Sigmoid colon (tissue), 7 donors: ENCODE results near the gene HPCAL1. TPM values are rescaled to one million over a fixed set of nuclear protein-coding genes. Genes with fewer than 3 reads are reported as not detected.

Experiments
- DNase-seq: peaks from one replicate; pipeline ENCODE4 v3.0.0-alpha.2; 2019
- H3K27ac ChIP-seq, 4 donors: fragments of 200-600 bp; sonication (generic); one replicate each; pipeline ENCODE4 v1.5.1; 2016 to 2019; ENCODE audit warnings: mild to moderate bottlenecking in 1 of 4
- H3K27me3 ChIP-seq, 3 donors: fragments of 200-600 bp; sonication (generic); one replicate each; pipeline ENCODE4 v1.5.1; 2019; ENCODE audit warnings: mild to moderate bottlenecking in 1 of 3
- H3K36me3 ChIP-seq, 4 donors: fragments of 200-600 bp; sonication (generic); one replicate each; pipeline ENCODE4 v1.5.1; 2016 to 2019
- H3K4me1 ChIP-seq, 4 donors: fragments of 200-600 bp; sonication (generic); one replicate each; pipeline ENCODE4 v1.5.1; 2017 to 2019
- H3K4me3 ChIP-seq, 4 donors: fragments of 200-600 bp; sonication (generic); one replicate each; pipeline ENCODE4 v1.5.1; 2017 to 2019; ENCODE audit warnings: mild to moderate bottlenecking in 2 of 4, moderate library complexity in 1 of 4
- H3K9me3 ChIP-seq, 4 donors: fragments of 200-600 bp in 3 of 4; sonication (generic) in 3 of 4; one replicate each; pipeline versions ENCODE4 v1.5.1 to v1.6.1; 2013 to 2019
- CTCF ChIP-seq, 4 experiments: fragments of 450-650 bp in 3 of 4; fragments of 200-600 bp in 1 of 4; IDR thresholded peaks; one replicate each; pipeline ENCODE4 v1.5.1; 2016 to 2019; ENCODE audit warnings: antibody characterized with exemption in 4 of 4, mild to moderate bottlenecking in 3 of 4, moderate library complexity in 2 of 4
- EP300 ChIP-seq, 4 donors: sonication (generic); formaldehyde crosslinking; IDR thresholded peaks; one replicate each; pipeline ENCODE4 v1.6.1; 2017; ENCODE audit warnings: antibody characterized with exemption in 4 of 4
- POLR2A ChIP-seq, 2 donors: fragments of 450-650 bp; IDR thresholded peaks; one replicate each; pipeline ENCODE4 v1.6.1; 2016; ENCODE audit warnings: antibody characterized with exemption in 2 of 2, mild to moderate bottlenecking in 2 of 2, moderate library complexity in 2 of 2
- POLR2AphosphoS5 ChIP-seq, 4 donors: sonication (generic); formaldehyde crosslinking; IDR thresholded peaks; one replicate each; pipeline ENCODE4 v1.6.1; 2017; ENCODE audit warnings: antibody characterized with exemption in 4 of 4
- WGBS, 2 donors: extraction: QIAGEN DNeasy Blood & Tissue Kit; methylation state at CpG; one replicate each; pipeline ENCODE4 v1.1.7; 2013; 5-methylcytosine and 5-hydroxymethylcytosine counted together
- intact Hi-C: fragments of 100-400 bp; cut with DNase I; formaldehyde crosslinking; loops from one replicate; pipeline ENCODE4 v1.15.1; 2023
- polyA plus RNA-seq, 3 donors: library from polyadenylated mRNA; stranded (reverse); fragments of 200-250 nt; gene quantifications; one replicate each; pipeline ENCODE4 v1.2.3, GENCODE V29; 2013
- total RNA-seq, 4 donors: library from RNA; depleted of rRNA; stranded (reverse); fragments of >200 nt; gene quantifications; one replicate each; pipeline ENCODE4 v1.1.0, GENCODE V29; 2016
- donor health status: healthy with polysubstance abuse.
- donor health status: Bipolar disorder and iron deficiency.
- donor health status: healthy.

Gene HPCAL1
- total and polyA plus RNA-seq, 7 donors: 27.7 to 115 (median 46.0) TPM

- intact Hi-C loops: no loop called here
- no peaks in the 10 kb centered on the region for H3K36me3 ChIP-seq
- TF ChIP-seq CTCF (IDR thresholded peaks at IDR 0.05) (no peak), EP300 (IDR thresholded peaks at IDR 0.05) (no peak), POLR2A (IDR thresholded peaks at IDR 0.05) (no peak), POLR2AphosphoS5 (IDR thresholded peaks at IDR 0.05) (no peak)
- H3K27me3 ChIP-seq: no peaks in the 10 kb centered on the region
- no peak for DNase-seq
- no peak overlapping the region for H3K4me3 ChIP-seq
- 77 to 82% methylated on average over 7 of the region's 7 CpGs for WGBS, 2 donors
- peak overlapping the region in 1 of 4 donors; percentile 2 for H3K27ac ChIP-seq
- H3K9me3 ChIP-seq: no peaks in the 10 kb centered on the region
- H3K4me1 ChIP-seq: peaks cover 0 to 44% (median 12%) of the 10 kb centered on the region in 4 donors
Observed at GRCh38 chr2:10348891-10349290, 46.2 kb downstream of the HPCAL1 start.

- 67 to 76% methylated on average over 5 of the region's 5 CpGs for WGBS, 2 donors
- no peak for TF ChIP-seq POLR2A (IDR thresholded peaks at IDR 0.05)
- H3K4me1 ChIP-seq: peaks cover 0 to 36% (median 14%) of the 10 kb centered on the region in 4 donors
- DNase-seq: no peak
- H3K36me3 ChIP-seq: no peaks in the 10 kb centered on the region
- no peaks in the 10 kb centered on the region for H3K9me3 ChIP-seq
- no peak overlapping the region for H3K27ac ChIP-seq
- no peaks in the 10 kb centered on the region for H3K27me3 ChIP-seq
- H3K4me3 ChIP-seq: no peak overlapping the region
- intact Hi-C loops: no loop called here
Observed at GRCh38 chr2:10350761-10351160, 48.1 kb downstream of the HPCAL1 start.

- H3K27me3 ChIP-seq: no peaks in the 10 kb centered on the region
- no peak overlapping the region for H3K4me3 ChIP-seq
- intact Hi-C loops: no loop called here
- H3K4me1 ChIP-seq: peaks cover 0 to 21% (median 6%) of the 10 kb centered on the region in 4 donors
- no peak overlapping the region for H3K27ac ChIP-seq
- no peak for DNase-seq
- WGBS, 2 donors: 87 to 92% methylated on average over 5 of the region's 5 CpGs
- no peak for TF ChIP-seq POLR2AphosphoS5 (IDR thresholded peaks at IDR 0.05)
- no peak for TF ChIP-seq CTCF (IDR thresholded peaks at IDR 0.05)
- TF ChIP-seq POLR2A (IDR thresholded peaks at IDR 0.05): no peak
- no peak for TF ChIP-seq EP300 (IDR thresholded peaks at IDR 0.05)
- H3K36me3 ChIP-seq: no peaks in the 10 kb centered on the region
- no peaks in the 10 kb centered on the region for H3K9me3 ChIP-seq
Observed at GRCh38 chr2:10352361-10352760, 49.7 kb downstream of the HPCAL1 start.

- no peak for TF ChIP-seq EP300 (IDR thresholded peaks at IDR 0.05)
- TF ChIP-seq POLR2AphosphoS5 (IDR thresholded peaks at IDR 0.05): no peak
- TF ChIP-seq CTCF (IDR thresholded peaks at IDR 0.05): no peak
- no peak for TF ChIP-seq POLR2A (IDR thresholded peaks at IDR 0.05)
- no peaks in the 10 kb centered on the region for H3K27me3 ChIP-seq
- 96 to 97% methylated on average over 7 of the region's 7 CpGs for WGBS, 2 donors
- no peak overlapping the region for H3K27ac ChIP-seq
- H3K9me3 ChIP-seq: no peaks in the 10 kb centered on the region
- peaks cover 0 to 19% (median 5%) of the 10 kb centered on the region in 4 donors for H3K4me1 ChIP-seq
- no peak overlapping the region for H3K4me3 ChIP-seq
- DNase-seq: no peak
- H3K36me3 ChIP-seq: no peaks in the 10 kb centered on the region
- intact Hi-C loops: no loop called here
Observed at GRCh38 chr2:10352972-10353371, 50.3 kb downstream of the HPCAL1 start.

GRCh38 chr2:10353931-10354330, 51.2 kb downstream of the HPCAL1 start:
- Histone ChIP-seq H3K36me3 (no peaks in the 10 kb centered on the region), H3K27ac (peak overlapping the region in 1 of 4 donors; percentile 20), H3K9me3 (no peaks in the 10 kb centered on the region), H3K4me3 (no peak overlapping the region), H3K4me1 (peaks cover 0 to 9% (median 5%) of the 10 kb centered on the region in 4 donors), H3K27me3 (no peaks in the 10 kb centered on the region)
- DNase-seq: no peak
- WGBS, 2 donors: 97% methylated on average over 9 of the region's 9 CpGs
- TF ChIP-seq POLR2AphosphoS5 (IDR thresholded peaks at IDR 0.05) (no peak), EP300 (IDR thresholded peaks at IDR 0.05) (no peak), POLR2A (IDR thresholded peaks at IDR 0.05) (no peak), CTCF (IDR thresholded peaks at IDR 0.05) (no peak)
- intact Hi-C loops: no loop called here
